Liver (tissue), 3 donors: Measurements from ENCODE around the gene IGBP1.

Experiments
- ATF3 ChIP-seq: IDR thresholded peaks from 2 replicates; pipeline ENCODE4 v1.6.1; 2016; ENCODE audit warnings: antibody characterized with exemption
- CTCF ChIP-seq: fragments of 150-350 bp; IDR thresholded peaks from 2 replicates; pipeline ENCODE4 v1.5.1; 2017; ENCODE audit warnings: improper control_type of control experiment, low read depth, low read length; ENCODE audit not compliant: missing input control
- EGR1 ChIP-seq, 2 donors: IDR thresholded peaks; 2 replicates each; pipeline ENCODE4 v1.6.1; 2016 to 2018; ENCODE audit warnings: antibody characterized with exemption in 2 of 2, low read depth in 2 of 2
- GABPA ChIP-seq, 2 donors: IDR thresholded peaks in 1 of 2; conservative IDR thresholded peaks in 1 of 2; 2 replicates each; pipeline ENCODE4 v1.6.1; 2016; ENCODE audit warnings: antibody characterized with exemption in 2 of 2, mild to moderate bottlenecking in 1 of 2, moderate library complexity in 1 of 2
- HNF4G ChIP-seq: IDR thresholded peaks from 2 replicates; pipeline ENCODE4 v1.6.1; 2016; ENCODE audit warnings: antibody characterized with exemption
- MAX ChIP-seq: IDR thresholded peaks from 2 replicates; pipeline ENCODE4 v1.6.1; 2016; ENCODE audit warnings: antibody characterized with exemption
- NR2F2 ChIP-seq: IDR thresholded peaks from 2 replicates; pipeline ENCODE4 v1.6.1; 2016; ENCODE audit warnings: antibody characterized with exemption
- RAD21 ChIP-seq, 2 donors: IDR thresholded peaks; 2 replicates each; pipeline ENCODE4 v1.6.1; 2016; ENCODE audit warnings: antibody characterized with exemption in 2 of 2, mild to moderate bottlenecking in 2 of 2
- REST ChIP-seq: IDR thresholded peaks from 2 replicates; pipeline ENCODE4 v1.6.1; 2016; ENCODE audit warnings: antibody characterized with exemption, mild to moderate bottlenecking
- TAF1 ChIP-seq: conservative IDR thresholded peaks from 2 replicates; pipeline ENCODE4 v1.6.1; 2016; ENCODE audit warnings: antibody characterized with exemption, mild to moderate bottlenecking
- YY1 ChIP-seq: IDR thresholded peaks from 2 replicates; pipeline ENCODE4 v1.6.1; 2016; ENCODE audit warnings: antibody characterized with exemption, mild to moderate bottlenecking
- ZBTB33 ChIP-seq: IDR thresholded peaks from 2 replicates; pipeline ENCODE4 v1.6.1; 2016; ENCODE audit warnings: antibody characterized with exemption
- donor health status: healthy.
- donor health status: healthy.

GRCh38 chrX:70141373-70141772 is 8.1 kb downstream of the IGBP1 start:
- no peak for TF ChIP-seq TAF1
- no peak for TF ChIP-seq CTCF
- no peak for TF ChIP-seq YY1
- no peak for TF ChIP-seq RAD21 (IDR thresholded peaks at IDR 0.05)
- TF ChIP-seq ZBTB33: no peak
- TF ChIP-seq EGR1 (IDR thresholded peaks at IDR 0.05; ENCODE audit: low read depth in 2 of 2): no peak
- no peak for TF ChIP-seq GABPA (IDR thresholded peaks at IDR 0.05 in 1 of 2, conservative IDR thresholded peaks at IDR 0.05 in 1 of 2)
- no peak for TF ChIP-seq NR2F2
- no peak for TF ChIP-seq HNF4G
- TF ChIP-seq MAX: no peak
- TF ChIP-seq REST: no peak
- no peak for TF ChIP-seq ATF3
